ENCODE data around the gene CENPL.
"Not testable (repeated sequence)": the region's sequence is repeated elsewhere in the genome, so short reads cannot be mapped to it uniquely, and the experiment has no call there.

CENPL gene

DNA sequence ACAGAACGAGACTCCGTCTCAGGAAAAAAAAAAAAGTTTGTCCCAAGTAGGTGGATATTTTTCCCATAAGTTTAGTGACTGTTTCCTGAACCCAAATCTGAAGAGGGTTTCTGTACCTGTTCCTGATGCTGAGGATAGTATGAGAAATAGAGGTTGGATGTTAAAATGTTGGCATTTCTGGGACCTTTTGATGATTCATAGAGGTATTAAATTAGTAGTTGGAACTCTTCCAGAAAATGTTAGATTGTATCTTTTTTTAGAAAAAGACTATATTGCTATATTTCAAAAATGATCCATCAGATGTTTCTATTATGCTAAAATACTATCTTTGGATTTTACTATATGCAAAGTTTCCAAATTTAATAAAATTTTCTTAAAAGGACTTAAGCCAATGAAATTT, 2.9 kb upstream of the CENPL start:
- TF ChIP-seq, protein P1, sequence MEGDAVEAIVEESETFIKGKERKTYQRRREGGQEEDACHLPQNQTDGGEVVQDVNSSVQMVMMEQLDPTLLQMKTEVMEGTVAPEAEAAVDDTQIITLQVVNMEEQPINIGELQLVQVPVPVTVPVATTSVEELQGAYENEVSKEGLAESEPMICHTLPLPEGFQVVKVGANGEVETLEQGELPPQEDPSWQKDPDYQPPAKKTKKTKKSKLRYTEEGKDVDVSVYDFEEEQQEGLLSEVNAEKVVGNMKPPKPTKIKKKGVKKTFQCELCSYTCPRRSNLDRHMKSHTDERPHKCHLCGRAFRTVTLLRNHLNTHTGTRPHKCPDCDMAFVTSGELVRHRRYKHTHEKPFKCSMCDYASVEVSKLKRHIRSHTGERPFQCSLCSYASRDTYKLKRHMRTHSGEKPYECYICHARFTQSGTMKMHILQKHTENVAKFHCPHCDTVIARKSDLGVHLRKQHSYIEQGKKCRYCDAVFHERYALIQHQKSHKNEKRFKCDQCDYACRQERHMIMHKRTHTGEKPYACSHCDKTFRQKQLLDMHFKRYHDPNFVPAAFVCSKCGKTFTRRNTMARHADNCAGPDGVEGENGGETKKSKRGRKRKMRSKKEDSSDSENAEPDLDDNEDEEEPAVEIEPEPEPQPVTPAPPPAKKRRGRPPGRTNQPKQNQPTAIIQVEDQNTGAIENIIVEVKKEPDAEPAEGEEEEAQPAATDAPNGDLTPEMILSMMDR (conservative IDR thresholded peaks at IDR 0.05; ENCODE audit: low read depth), result no peak
- H3K27ac ChIP-seq, result peak overlapping the region; percentile 45
- ChIA-PET POLR2A (ENCODE audit: low non-redundant PET) (no interaction called here), CTCF (interaction anchor here (0.6 kb wide), 1 partner anchor 400 kb away, joined by 5 read pairs; no protein-coding TSS in a partner anchor)
- no peak for DNase-seq (ENCODE audit: low spot score)

DNA sequence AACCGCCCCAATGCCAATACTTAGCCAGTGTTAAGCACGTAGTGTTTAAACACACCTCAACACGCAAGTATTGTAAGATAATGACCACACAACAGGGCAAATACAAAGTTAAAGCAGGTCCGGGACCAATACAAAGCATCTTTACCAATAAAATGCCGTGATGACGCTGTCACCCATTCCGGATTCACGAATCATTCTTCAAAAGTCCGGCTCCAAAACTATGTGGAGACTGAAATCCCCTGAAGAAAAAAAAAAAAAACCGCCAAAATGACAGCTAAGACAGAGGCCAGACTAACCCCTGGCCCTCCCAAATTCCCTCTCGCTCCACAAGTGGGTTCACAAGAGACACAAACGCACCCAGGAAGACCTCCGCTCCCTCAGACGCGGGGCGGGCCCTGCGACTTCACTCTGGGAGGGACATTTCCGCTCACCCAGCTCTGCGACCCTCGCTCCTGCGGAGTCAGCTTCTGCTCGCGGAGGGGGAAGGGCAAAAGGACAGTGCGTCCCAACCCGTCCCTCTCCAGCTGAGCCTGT, 835 bp downstream of the CENPL start:
- DNase-seq (ENCODE audit: low spot score), result no peak
- TF ChIP-seq, protein P1 (conservative IDR thresholded peaks at IDR 0.05; ENCODE audit: low read depth), result no peak
- POLR2A ChIA-PET (ENCODE audit: low non-redundant PET), result no interaction called here
- peak overlapping the region; percentile 97 for H3K27ac ChIP-seq
- CTCF ChIA-PET, result interaction anchor here (0.5 to 0.7 kb wide), 4 partner anchors 20 to 1341 kb away, joined by 3 read pairs; no protein-coding TSS in a partner anchor

DNA sequence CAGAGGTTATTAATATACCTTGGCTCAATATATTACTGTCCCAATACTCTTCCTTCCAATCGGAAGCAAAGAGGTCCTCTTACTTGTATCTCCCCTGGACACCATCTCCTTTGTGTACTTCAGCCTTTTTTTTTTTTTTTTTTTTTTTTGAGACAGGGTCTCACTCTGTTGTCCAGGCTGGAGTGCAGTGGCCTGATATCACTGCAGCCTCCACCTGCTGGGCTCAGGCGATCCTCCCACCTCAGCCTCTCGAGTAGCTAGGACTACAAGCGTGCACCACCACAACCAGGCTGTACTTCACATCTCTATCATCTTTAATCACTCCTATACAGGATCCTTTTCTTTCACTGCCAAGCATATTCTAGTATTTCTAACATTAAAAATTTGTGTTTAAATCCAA, 3.0 kb downstream of the CENPL start:
- ChIA-PET POLR2A (ENCODE audit: low non-redundant PET) (no interaction called here), CTCF (no interaction called here)
- H3K27ac ChIP-seq, result no peak overlapping the region
- no peak for DNase-seq (ENCODE audit: low spot score)
- TF ChIP-seq, protein P1 (conservative IDR thresholded peaks at IDR 0.05; ENCODE audit: low read depth), result no peak

DNA sequence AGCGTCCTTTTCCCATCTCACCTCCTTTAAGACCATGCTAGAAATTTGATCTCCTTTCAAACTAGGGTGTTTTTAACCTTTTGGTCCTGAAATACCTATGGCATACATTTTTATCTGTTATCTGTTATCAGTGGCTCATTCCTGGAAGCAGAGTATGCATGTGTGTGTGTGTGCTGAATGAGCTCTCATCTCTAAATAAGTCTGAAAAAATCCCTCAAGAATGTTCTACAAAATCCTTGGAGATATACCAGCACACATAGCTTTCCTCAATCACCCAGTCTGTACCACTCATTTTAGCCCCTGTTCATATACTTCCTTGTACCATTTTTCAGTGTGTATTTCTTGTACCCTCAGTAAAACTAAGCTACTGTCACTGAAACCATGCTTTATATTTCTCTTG, 6.2 kb downstream of the CENPL start:
- no peak for DNase-seq (ENCODE audit: low spot score)
- ChIA-PET POLR2A (ENCODE audit: low non-redundant PET) (no interaction called here), CTCF (no interaction called here)
- TF ChIP-seq, protein P1 (conservative IDR thresholded peaks at IDR 0.05; ENCODE audit: low read depth), result no peak
- no peak overlapping the region for H3K27ac ChIP-seq

DNA sequence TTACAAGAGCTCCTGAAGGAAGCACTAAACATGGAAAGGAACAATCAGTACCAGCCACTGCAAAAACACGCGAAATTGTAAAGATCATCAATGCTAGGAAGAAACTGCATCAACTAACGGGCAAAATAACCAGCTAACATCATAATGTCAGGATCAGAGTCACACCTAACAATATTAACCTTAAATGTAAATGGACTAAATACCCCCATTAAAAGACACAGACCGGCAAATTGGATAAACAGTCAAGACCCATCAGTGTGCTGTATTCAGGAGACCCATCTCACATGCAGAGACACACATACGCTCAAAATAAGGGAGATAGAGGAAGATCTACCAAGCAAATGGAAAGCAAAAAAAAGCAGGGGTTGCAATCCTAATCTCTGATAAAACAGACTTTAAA, 11.0 kb downstream of the CENPL start:
- POLR2A ChIA-PET (ENCODE audit: low non-redundant PET); DNase-seq (ENCODE audit: low spot score); H3K27ac ChIP-seq: not testable (repeated sequence)
- CTCF ChIA-PET, result interaction anchor here (0.6 kb wide), 1 partner anchor 672 kb away, joined by 3 read pairs; no protein-coding TSS in a partner anchor

DNA sequence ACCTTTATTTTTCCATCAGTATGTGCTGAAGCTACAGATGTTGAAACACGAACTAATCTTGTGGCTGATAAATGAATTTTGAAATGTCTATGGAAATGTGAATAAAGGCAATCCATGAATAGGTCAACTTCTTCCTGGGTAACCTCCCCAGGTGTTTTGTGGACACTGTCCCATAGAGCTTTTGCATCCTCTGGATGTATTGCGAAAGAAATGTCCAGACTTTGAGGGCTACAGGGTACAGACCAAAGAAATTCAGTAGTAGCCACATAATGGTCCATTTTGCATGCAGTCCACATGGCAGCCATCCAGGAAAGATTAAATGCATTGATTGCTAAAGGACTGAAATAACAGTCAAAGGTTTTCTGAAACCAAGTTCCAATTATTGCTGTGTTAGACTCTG, 21.7 kb downstream of the CENPL start:
- TF ChIP-seq, protein P1 (conservative IDR thresholded peaks at IDR 0.05; ENCODE audit: low read depth), result no peak
- POLR2A ChIA-PET (ENCODE audit: low non-redundant PET), result no interaction called here
- CTCF ChIA-PET, result no interaction called here

DNA sequence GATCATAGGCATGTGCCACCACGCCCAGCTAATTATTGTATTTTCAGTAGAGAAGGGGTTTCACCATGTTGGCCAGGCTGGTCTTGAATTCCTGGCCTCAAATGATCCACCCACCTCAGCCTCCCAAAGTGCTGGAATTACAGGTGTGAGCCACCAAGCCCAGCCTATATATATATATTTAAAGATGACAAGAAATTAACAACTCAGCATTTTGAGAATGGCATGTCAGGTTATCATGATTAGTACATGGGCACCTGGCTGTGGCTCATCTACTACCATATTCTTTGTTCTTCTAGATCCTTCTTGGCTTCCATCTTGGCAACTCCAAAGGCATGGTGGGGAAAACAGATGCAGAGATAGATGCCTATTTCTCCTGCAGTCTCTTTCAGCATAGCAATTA, 24.7 kb downstream of the CENPL start:
- DNase-seq (ENCODE audit: low spot score); H3K27ac ChIP-seq; POLR2A ChIA-PET (ENCODE audit: low non-redundant PET); CTCF ChIA-PET: not testable (repeated sequence)

More for the DNA sequence above, 21.7 kb downstream of the CENPL start:
- H3K27ac ChIP-seq, result no peak overlapping the region
- DNase-seq (ENCODE audit: low spot score), result no peak

DNA sequence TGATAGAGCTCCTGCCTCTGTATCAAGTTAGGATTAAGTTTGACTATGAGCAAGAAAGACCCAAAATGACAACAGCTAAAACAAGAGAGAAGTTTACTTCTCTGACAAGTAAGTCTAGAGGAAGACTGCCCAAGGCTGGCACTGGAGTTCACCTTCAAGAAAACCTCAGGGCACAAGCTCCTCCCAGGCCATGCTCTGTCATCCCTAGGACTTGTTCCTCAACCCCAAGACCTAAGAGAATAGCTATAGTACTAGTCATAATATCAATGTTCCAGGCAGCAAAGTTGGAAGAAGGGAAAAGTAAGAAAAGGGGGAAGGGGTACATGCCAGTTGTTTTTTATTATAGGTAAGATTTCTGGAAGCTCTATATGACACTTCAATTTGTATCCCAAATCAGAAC, 26.6 kb downstream of the CENPL start:
- TF ChIP-seq, protein P1 (conservative IDR thresholded peaks at IDR 0.05; ENCODE audit: low read depth), result no peak
- POLR2A ChIA-PET (ENCODE audit: low non-redundant PET), result no interaction called here
- H3K27ac ChIP-seq, result no peak overlapping the region
- CTCF ChIA-PET, result no interaction called here
- peak; percentile 30 for DNase-seq (ENCODE audit: low spot score)

Data from RWPE1 (cell line).